Sigmoid colon (tissue), 4 donors: ENCODE results near the gene SLC25A25.

Source experiments
- POLR2A ChIP-seq, 2 donors: fragments of 450-650 bp; IDR thresholded peaks; one replicate each; pipeline ENCODE4 v1.6.1; 2016; ENCODE audit warnings: antibody characterized with exemption in 2 of 2, mild to moderate bottlenecking in 2 of 2, moderate library complexity in 2 of 2
- POLR2AphosphoS5 ChIP-seq, 4 donors: sonication (generic); formaldehyde crosslinking; IDR thresholded peaks; one replicate each; pipeline ENCODE4 v1.6.1; 2017; ENCODE audit warnings: antibody characterized with exemption in 4 of 4
- TF ChIP-seq, protein P1 (sequence below), 4 experiments: fragments of 450-650 bp in 3 of 4; fragments of 200-600 bp in 1 of 4; IDR thresholded peaks; one replicate each; pipeline ENCODE4 v1.5.1; 2016 to 2019; ENCODE audit warnings: antibody characterized with exemption in 4 of 4, mild to moderate bottlenecking in 3 of 4, moderate library complexity in 2 of 4

DNA sequence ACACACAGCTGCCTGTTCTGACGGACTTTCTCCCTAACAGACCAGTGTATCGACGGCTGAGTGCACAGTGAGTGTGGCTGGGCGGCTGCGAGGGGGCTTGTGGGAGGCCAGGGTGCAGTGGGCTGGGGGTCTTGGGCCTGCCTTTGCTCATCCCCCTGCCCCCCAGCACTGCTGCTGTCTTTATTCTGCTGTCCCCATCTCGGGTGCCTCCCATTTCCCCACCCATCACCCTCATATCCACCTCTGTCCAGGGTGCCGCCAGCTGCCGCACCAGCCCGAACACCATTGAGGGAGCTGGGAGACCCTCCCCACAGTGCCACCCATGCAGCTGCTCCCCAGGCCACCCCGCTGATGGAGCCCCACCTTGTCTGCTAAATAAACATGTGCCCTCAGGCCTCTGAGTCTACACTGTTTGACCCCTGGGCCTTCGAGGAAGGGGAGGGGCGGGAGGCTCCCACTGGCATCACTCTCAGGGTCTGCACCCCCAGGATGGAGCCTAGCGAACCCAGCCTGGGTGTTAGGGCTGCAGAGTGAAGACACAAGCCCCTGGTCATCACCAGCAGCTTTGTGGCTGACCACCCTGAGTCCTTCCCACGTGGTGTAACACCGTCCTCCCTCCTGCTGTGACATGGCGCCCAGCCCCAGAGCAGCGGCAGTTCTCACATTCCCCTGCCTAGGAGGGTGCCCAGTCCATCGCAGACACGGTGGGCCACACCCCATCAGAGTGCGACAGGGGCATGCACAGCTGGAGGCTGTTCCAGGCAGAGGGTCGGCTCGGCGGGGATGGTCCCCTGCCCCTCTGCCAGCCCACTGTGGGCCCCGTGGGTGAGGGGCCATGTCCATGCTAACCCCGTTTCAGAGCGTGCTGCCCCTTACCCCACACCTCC lies 85.3 kb downstream of the SLC25A25 start:
- TF ChIP-seq, protein P1, sequence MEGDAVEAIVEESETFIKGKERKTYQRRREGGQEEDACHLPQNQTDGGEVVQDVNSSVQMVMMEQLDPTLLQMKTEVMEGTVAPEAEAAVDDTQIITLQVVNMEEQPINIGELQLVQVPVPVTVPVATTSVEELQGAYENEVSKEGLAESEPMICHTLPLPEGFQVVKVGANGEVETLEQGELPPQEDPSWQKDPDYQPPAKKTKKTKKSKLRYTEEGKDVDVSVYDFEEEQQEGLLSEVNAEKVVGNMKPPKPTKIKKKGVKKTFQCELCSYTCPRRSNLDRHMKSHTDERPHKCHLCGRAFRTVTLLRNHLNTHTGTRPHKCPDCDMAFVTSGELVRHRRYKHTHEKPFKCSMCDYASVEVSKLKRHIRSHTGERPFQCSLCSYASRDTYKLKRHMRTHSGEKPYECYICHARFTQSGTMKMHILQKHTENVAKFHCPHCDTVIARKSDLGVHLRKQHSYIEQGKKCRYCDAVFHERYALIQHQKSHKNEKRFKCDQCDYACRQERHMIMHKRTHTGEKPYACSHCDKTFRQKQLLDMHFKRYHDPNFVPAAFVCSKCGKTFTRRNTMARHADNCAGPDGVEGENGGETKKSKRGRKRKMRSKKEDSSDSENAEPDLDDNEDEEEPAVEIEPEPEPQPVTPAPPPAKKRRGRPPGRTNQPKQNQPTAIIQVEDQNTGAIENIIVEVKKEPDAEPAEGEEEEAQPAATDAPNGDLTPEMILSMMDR (IDR thresholded peaks at IDR 0.05): no peak
- TF ChIP-seq POLR2AphosphoS5 (IDR thresholded peaks at IDR 0.05) (no peak), POLR2A (IDR thresholded peaks at IDR 0.05) (no peak)
